Upper lobe of left lung (tissue), 6 donors: Measurements from ENCODE around the gene PRSS2. TPM values are rescaled to one million over a fixed set of nuclear protein-coding genes. Genes with fewer than 3 reads are reported as not detected.

Experiments used
- ATAC-seq, 2 donors: fragments of 200-7000 bp; cut with Tn5 transposase; one replicate each; pipeline ENCODE4 v1.9.1; 2022; ENCODE audit warnings: mild to moderate bottlenecking in 2 of 2, moderate library complexity in 2 of 2; ENCODE audit not compliant: low FRiP score in 2 of 2
- DNase-seq, 2 donors: peaks; one replicate each; pipeline ENCODE4 v3.0.0-alpha.2; 2019 to 2020
- H3K27ac ChIP-seq, 4 donors: fragments of 200-600 bp; sonication (generic); one replicate each; pipeline ENCODE4 v1.5.1; 2016 to 2019
- H3K27me3 ChIP-seq, 4 donors: fragments of 200-600 bp; sonication (generic); one replicate each; pipeline ENCODE4 v1.5.1; 2017 to 2019
- H3K36me3 ChIP-seq, 4 donors: fragments of 200-600 bp; sonication (generic); one replicate each; pipeline ENCODE4 v1.5.1; 2016 to 2019
- H3K4me1 ChIP-seq, 4 donors: fragments of 200-600 bp; sonication (generic); one replicate each; pipeline ENCODE4 v1.5.1; 2018 to 2019
- H3K4me3 ChIP-seq, 4 donors: fragments of 200-600 bp; sonication (generic); one replicate each; pipeline ENCODE4 v1.5.1; 2017 to 2019; ENCODE audit warnings: mild to moderate bottlenecking in 2 of 4, moderate library complexity in 1 of 4
- H3K9me3 ChIP-seq, 4 donors: fragments of 200-600 bp; sonication (generic); one replicate each; pipeline ENCODE4 v1.5.1; 2018 to 2019
- EP300 ChIP-seq, 4 donors: sonication (generic); formaldehyde crosslinking; IDR thresholded peaks; one replicate each; pipeline ENCODE4 v1.5.1; 2017; ENCODE audit warnings: antibody characterized with exemption in 4 of 4, control low read depth in 2 of 4
- POLR2A ChIP-seq, 4 donors: fragments of 450-650 bp; IDR thresholded peaks; one replicate each; pipeline ENCODE4 v1.5.1; 2016 to 2017; ENCODE audit warnings: antibody characterized with exemption in 4 of 4, mild to moderate bottlenecking in 2 of 4
- POLR2AphosphoS5 ChIP-seq, 2 donors: sonication (generic); formaldehyde crosslinking; IDR thresholded peaks; one replicate each; pipeline ENCODE4 v1.5.1; 2017; ENCODE audit warnings: antibody characterized with exemption in 2 of 2
- WGBS, 2 donors: methylation state at CpG; one replicate each; pipeline ENCODE4 v1.1.5; 2017 to 2018; 5-methylcytosine and 5-hydroxymethylcytosine counted together
- total RNA-seq, 6 donors: library from RNA; depleted of rRNA in 4 of 6; stranded (reverse); fragments of >200 nt in 4 of 6; gene quantifications; one replicate each; pipeline versions ENCODE4 v1.1.0 to v1.2.1, GENCODE V29; 2016 to 2021
- TF ChIP-seq, protein P1 (sequence below), 6 experiments: fragments of 450-650 bp in 4 of 6; fragments of 200-600 bp in 2 of 6; sonication (generic) in 2 of 6; IDR thresholded peaks; one replicate each; pipeline ENCODE4 v1.5.1; 2016 to 2019; ENCODE audit warnings: antibody characterized with exemption in 6 of 6
- donor health status: DM: no; HTN: no; CAD: no; lungs with moderate emphysema.
- donor health status: DM: no; HTN: yes; CAD: no; lungs with severe emphysema.

PRSS2 gene
- total RNA-seq, 6 donors from 2014 or later = 34.2 to 64.5 TPM; not detected in 4

DNA sequence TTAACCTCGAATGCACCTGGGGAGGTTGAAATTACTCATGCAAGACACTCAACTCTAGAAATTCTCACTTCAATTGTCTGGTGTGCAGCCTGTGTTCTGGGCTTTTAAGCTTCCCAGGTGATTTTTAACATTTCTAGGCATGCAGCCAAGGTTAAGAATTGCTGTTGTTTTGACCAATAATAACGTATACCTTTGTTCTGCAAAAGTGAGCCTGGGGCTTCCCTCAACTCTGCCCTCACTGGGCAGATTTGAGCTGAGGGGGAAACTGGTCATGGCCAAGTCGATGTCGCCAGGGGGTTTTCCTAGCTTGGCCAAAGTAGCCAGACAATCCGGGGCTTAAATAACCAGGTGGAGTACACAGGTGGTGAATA, 568 bp downstream of the PRSS2 start:
- H3K4me1 ChIP-seq = no peaks in the 10 kb centered on the region
- no peaks in the 10 kb centered on the region for H3K36me3 ChIP-seq
- no peaks in the 10 kb centered on the region for H3K9me3 ChIP-seq
- no peak overlapping the region for H3K4me3 ChIP-seq
- 66 to 71% methylated on average over 5 of the region's 5 CpGs for WGBS, 2 donors
- no peak overlapping the region for H3K27ac ChIP-seq
- no peaks in the 10 kb centered on the region for H3K27me3 ChIP-seq
- ATAC-seq = no peak
- no peak for DNase-seq
- TF ChIP-seq, protein P1, sequence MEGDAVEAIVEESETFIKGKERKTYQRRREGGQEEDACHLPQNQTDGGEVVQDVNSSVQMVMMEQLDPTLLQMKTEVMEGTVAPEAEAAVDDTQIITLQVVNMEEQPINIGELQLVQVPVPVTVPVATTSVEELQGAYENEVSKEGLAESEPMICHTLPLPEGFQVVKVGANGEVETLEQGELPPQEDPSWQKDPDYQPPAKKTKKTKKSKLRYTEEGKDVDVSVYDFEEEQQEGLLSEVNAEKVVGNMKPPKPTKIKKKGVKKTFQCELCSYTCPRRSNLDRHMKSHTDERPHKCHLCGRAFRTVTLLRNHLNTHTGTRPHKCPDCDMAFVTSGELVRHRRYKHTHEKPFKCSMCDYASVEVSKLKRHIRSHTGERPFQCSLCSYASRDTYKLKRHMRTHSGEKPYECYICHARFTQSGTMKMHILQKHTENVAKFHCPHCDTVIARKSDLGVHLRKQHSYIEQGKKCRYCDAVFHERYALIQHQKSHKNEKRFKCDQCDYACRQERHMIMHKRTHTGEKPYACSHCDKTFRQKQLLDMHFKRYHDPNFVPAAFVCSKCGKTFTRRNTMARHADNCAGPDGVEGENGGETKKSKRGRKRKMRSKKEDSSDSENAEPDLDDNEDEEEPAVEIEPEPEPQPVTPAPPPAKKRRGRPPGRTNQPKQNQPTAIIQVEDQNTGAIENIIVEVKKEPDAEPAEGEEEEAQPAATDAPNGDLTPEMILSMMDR (IDR thresholded peaks at IDR 0.05) = no peak
- TF ChIP-seq EP300 (IDR thresholded peaks at IDR 0.05) (no peak), POLR2AphosphoS5 (IDR thresholded peaks at IDR 0.05) (no peak), POLR2A (IDR thresholded peaks at IDR 0.05) (no peak)

DNA sequence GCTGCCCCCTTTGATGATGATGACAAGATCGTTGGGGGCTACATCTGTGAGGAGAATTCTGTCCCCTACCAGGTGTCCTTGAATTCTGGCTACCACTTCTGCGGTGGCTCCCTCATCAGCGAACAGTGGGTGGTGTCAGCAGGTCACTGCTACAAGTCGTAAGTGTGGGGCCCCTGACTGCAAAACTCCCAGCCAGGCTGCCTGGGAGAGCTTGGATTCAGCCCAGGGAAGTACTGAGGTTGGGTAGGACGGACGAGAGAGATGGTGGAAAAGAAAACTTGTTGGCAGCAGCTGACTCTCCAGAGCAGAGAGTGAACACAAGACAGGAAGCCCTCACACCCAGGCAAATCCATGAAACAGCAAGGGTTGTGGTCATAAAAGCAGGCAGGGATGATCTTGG, 1.3 kb downstream of the PRSS2 start:
- H3K4me1 ChIP-seq = no peaks in the 10 kb centered on the region
- no peak overlapping the region for H3K27ac ChIP-seq
- WGBS, 2 donors = 38 to 55% methylated on average over 6 of the region's 6 CpGs
- no peaks in the 10 kb centered on the region for H3K9me3 ChIP-seq
- no peaks in the 10 kb centered on the region for H3K27me3 ChIP-seq
- H3K4me3 ChIP-seq = no peak overlapping the region
- no peak for ATAC-seq
- TF ChIP-seq, protein P1 (IDR thresholded peaks at IDR 0.05) = no peak
- no peak for TF ChIP-seq POLR2A (IDR thresholded peaks at IDR 0.05)
- TF ChIP-seq POLR2AphosphoS5 (IDR thresholded peaks at IDR 0.05) = no peak
- no peaks in the 10 kb centered on the region for H3K36me3 ChIP-seq
- DNase-seq = no peak

DNA sequence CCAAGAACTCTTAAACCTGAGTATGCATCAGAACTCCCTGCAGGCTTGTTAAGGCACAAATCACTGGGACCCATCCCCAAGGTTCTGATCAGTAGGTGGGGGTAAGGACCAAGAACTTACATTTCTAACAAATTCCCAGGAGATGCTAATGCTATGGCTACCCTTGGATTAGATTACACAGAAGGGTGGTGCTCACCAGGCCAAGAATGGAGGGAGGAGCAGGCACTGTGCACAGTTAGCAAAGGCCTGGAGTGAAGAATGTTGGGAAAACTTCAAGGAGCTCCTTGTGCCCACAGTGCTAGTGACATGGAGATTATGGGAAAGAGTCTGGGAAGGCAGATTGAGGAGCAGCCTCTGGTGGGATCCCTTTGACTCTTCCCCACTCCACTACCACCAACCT, 1.9 kb downstream of the PRSS2 start:
- Histone ChIP-seq H3K9me3 (no peaks in the 10 kb centered on the region), H3K4me3 (no peak overlapping the region), H3K36me3 (no peaks in the 10 kb centered on the region), H3K4me1 (no peaks in the 10 kb centered on the region), H3K27me3 (no peaks in the 10 kb centered on the region), H3K27ac (no peak overlapping the region)
- DNase-seq (no peak), ATAC-seq (no peak)
- TF ChIP-seq EP300 (IDR thresholded peaks at IDR 0.05) (no peak), POLR2A (IDR thresholded peaks at IDR 0.05) (no peak), POLR2AphosphoS5 (IDR thresholded peaks at IDR 0.05) (no peak)
- TF ChIP-seq, protein P1 (IDR thresholded peaks at IDR 0.05) = no peak

DNA sequence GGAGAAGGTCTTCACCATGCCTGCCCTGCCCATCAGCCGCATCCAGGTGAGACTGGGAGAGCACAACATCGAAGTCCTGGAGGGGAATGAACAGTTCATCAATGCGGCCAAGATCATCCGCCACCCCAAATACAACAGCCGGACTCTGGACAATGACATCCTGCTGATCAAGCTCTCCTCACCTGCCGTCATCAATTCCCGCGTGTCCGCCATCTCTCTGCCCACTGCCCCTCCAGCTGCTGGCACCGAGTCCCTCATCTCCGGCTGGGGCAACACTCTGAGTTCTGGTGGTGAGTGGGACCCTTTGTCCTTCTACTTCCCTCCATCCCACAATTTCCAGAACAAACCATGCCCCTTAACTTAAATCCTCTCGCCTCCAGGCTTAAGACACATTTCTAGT, 2.5 kb downstream of the PRSS2 start:
- peak in 1 of 2 donors; percentile 36 for DNase-seq
- H3K9me3 ChIP-seq = no peaks in the 10 kb centered on the region
- TF ChIP-seq, protein P1 (IDR thresholded peaks at IDR 0.05) = no peak
- TF ChIP-seq POLR2AphosphoS5 (IDR thresholded peaks at IDR 0.05) (no peak), POLR2A (IDR thresholded peaks at IDR 0.05) (no peak), EP300 (IDR thresholded peaks at IDR 0.05) (no peak)
- H3K4me3 ChIP-seq = no peak overlapping the region
- no peak overlapping the region for H3K27ac ChIP-seq
- WGBS, 2 donors = 85 to 86% methylated on average over 12 of the region's 12 CpGs
- no peak for ATAC-seq
- no peaks in the 10 kb centered on the region for H3K27me3 ChIP-seq
- H3K4me1 ChIP-seq = no peaks in the 10 kb centered on the region
- H3K36me3 ChIP-seq = no peaks in the 10 kb centered on the region

DNA sequence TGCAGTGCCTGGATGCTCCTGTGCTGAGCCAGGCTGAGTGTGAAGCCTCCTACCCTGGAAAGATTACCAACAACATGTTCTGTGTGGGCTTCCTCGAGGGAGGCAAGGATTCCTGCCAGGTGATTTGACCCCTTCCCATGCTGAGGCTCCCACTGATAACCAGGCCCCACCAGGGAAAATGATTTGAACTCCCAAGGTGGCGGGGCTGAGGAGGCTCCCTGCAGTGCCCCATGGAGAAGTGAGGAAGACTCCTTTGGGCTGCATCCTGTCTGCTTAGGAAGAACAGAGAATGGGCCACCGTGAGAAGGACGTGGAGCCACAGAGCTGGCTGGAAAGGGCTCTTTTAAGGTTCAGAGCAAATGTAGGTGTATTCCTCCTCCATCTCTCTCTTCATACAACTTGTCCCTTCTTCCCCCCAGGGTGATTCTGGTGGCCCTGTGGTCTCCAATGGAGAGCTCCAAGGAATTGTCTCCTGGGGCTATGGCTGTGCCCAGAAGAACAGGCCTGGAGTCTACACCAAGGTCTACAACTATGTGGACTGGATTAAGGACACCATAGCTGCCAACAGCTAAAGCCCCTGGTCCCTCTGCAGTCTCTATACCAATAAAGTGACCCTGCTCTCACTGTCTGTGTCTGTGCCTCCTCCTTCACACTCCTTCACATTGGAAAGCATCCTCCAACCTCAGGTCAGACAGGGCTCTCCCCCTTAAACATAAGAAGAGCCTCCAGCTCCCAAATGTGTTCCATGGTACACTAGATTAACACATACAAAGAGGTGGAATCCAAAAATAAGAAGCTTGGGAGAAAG, 3.4 kb downstream of the PRSS2 start:
- Histone ChIP-seq H3K27me3 (no peaks in the 10 kb centered on the region), H3K27ac (no peak overlapping the region), H3K9me3 (no peaks in the 10 kb centered on the region), H3K36me3 (no peaks in the 10 kb centered on the region), H3K4me3 (no peak overlapping the region), H3K4me1 (no peaks in the 10 kb centered on the region)
- no peak for DNase-seq
- ATAC-seq = no peak
- TF ChIP-seq POLR2AphosphoS5 (IDR thresholded peaks at IDR 0.05) (no peak), POLR2A (IDR thresholded peaks at IDR 0.05) (no peak)
- TF ChIP-seq, protein P1 (IDR thresholded peaks at IDR 0.05) = no peak
- 65 to 68% methylated on average over 4 of the region's 4 CpGs for WGBS, 2 donors
